DOHH2 (cell line): ENCODE results near the gene ELL2.

ENCODE experiments used
- EZH2phosphoT487 ChIP-seq: fragments of 200-600 bp; sonication (generic); IDR thresholded peaks from 2 replicates; pipeline ENCODE4 v1.6.1; 2017; ENCODE audit warnings: borderline replicate concordance, mild to moderate bottlenecking, antibody characterized with exemption, low read length, moderate library complexity, mixed read lengths
- TF ChIP-seq, protein P1 (sequence below): fragments of 200-600 bp; sonication (generic); IDR thresholded peaks from one replicate; pipeline ENCODE4 v1.5.1; 2014; ENCODE audit warnings: antibody characterized with exemption, mild to moderate bottlenecking, low read depth, low read length; ENCODE audit not compliant: poor library complexity, severe bottlenecking

DNA sequence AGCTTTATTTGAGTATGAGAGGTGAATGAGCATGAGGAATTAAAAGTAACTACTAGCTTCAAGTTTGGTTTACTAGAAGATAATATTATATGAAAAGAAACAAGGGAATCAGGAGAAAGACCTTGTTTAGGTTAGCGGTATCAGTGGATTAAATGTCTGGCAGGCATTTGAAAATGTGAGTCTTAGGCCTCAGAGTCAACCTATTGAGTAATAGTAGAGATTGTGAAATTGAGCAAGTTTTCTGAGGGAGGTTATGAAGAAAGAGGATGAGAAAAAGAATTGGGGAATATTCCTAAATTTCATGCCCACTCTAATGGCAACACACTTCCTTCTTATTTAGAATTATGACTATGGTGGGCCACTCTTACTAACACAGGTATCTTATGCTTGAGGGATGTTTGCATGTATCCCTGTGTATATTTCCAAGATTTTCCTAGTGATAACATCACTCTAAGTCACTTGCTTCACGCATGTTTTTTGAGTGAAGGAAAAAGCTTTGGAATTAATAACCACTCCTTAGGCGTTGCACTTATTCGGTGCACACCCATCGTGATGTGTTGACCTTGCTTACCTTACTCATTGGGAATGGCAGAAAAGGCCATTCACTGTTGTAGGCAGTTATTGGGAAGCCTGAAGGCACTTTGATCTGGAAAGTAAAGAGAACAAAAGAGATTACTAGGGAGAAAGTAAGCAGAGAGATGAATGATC lies 8.2 kb upstream of the ELL2 start:
- TF ChIP-seq, protein P1, sequence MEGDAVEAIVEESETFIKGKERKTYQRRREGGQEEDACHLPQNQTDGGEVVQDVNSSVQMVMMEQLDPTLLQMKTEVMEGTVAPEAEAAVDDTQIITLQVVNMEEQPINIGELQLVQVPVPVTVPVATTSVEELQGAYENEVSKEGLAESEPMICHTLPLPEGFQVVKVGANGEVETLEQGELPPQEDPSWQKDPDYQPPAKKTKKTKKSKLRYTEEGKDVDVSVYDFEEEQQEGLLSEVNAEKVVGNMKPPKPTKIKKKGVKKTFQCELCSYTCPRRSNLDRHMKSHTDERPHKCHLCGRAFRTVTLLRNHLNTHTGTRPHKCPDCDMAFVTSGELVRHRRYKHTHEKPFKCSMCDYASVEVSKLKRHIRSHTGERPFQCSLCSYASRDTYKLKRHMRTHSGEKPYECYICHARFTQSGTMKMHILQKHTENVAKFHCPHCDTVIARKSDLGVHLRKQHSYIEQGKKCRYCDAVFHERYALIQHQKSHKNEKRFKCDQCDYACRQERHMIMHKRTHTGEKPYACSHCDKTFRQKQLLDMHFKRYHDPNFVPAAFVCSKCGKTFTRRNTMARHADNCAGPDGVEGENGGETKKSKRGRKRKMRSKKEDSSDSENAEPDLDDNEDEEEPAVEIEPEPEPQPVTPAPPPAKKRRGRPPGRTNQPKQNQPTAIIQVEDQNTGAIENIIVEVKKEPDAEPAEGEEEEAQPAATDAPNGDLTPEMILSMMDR, result no peak
- TF ChIP-seq EZH2phosphoT487, result no peak
